ENCODE data around the gene ANO9. TPM values are rescaled to one million over a fixed set of nuclear protein-coding genes. Genes with fewer than 3 reads are reported as not detected.

Gene ANO9
- total and polyA plus RNA-seq, 2 donors (not counting 1 experiment from before 2014, with no cell fraction given): not detected

GRCh38 chr11:473415-473814, 31.6 kb upstream of the ANO9 start:
- no peak overlapping the region for H2AFZ ChIP-seq (ENCODE audit: low read length)
- H3K9ac ChIP-seq (ENCODE audit: insufficient read depth, low read length): no peak overlapping the region
- H3K27me3 ChIP-seq (ENCODE audit: control insufficient read depth, insufficient read depth, low read length): no peaks in the 10 kb centered on the region
- DNase-seq (ENCODE audit: low read depth in 2 of 2): no peak
- H3K4me1 ChIP-seq (ENCODE audit: control insufficient read depth, extremely low read depth, insufficient read depth, low read length): peaks cover 11% of the 10 kb centered on the region
- H3K79me2 ChIP-seq (ENCODE audit: control insufficient read depth, insufficient read depth, low read length): peaks cover 19% of the 10 kb centered on the region
- H3K4me3 ChIP-seq (replicated peaks in 1 of 4; ENCODE audit: control extremely low read depth in 1 of 4, insufficient read depth in 1 of 4, low read depth in 3 of 4, low read length in 4 of 4): no peak overlapping the region
- H3K36me3 ChIP-seq (ENCODE audit: control insufficient read depth, insufficient read depth, low read length): no peaks in the 10 kb centered on the region
- H3K27ac ChIP-seq (ENCODE audit: insufficient read depth, low read length): no peak overlapping the region
- no peaks in the 10 kb centered on the region for H4K20me1 ChIP-seq (ENCODE audit: control insufficient read depth, extremely low read depth, insufficient read depth, low read length)
- no peak for TF ChIP-seq CTCF (conservative IDR thresholded peaks at IDR 0.05 in 1 of 2, IDR thresholded peaks at IDR 0.05 in 1 of 2; ENCODE audit: low read depth in 1 of 2, low read length in 2 of 2)
- no peak for TF ChIP-seq EZH2 (IDR thresholded peaks at IDR 0.05; ENCODE audit: low read length, missing control alignments)
- H3K4me2 ChIP-seq (ENCODE audit: extremely low read depth, insufficient read depth, low read length): no peak overlapping the region
- H3K9me3 ChIP-seq (ENCODE audit: control insufficient read depth, insufficient read depth, low read depth, low read length): no peaks in the 10 kb centered on the region

GRCh38 chr11:472816-473215, 31.0 kb upstream of the ANO9 start:
- Histone ChIP-seq H3K4me1 (ENCODE audit: control insufficient read depth, extremely low read depth, insufficient read depth, low read length) (peaks cover 11% of the 10 kb centered on the region), H2AFZ (ENCODE audit: low read length) (no peak overlapping the region), H4K20me1 (ENCODE audit: control insufficient read depth, extremely low read depth, insufficient read depth, low read length) (no peaks in the 10 kb centered on the region), H3K79me2 (ENCODE audit: control insufficient read depth, insufficient read depth, low read length) (peaks cover 19% of the 10 kb centered on the region), H3K4me2 (ENCODE audit: extremely low read depth, insufficient read depth, low read length) (no peak overlapping the region), H3K9ac (ENCODE audit: insufficient read depth, low read length) (no peak overlapping the region), H3K27ac (ENCODE audit: insufficient read depth, low read length) (no peak overlapping the region), H3K27me3 (ENCODE audit: control insufficient read depth, insufficient read depth, low read length) (no peaks in the 10 kb centered on the region), H3K9me3 (ENCODE audit: control insufficient read depth, insufficient read depth, low read depth, low read length) (no peaks in the 10 kb centered on the region), H3K4me3 (replicated peaks in 1 of 4; ENCODE audit: control extremely low read depth in 1 of 4, insufficient read depth in 1 of 4, low read depth in 3 of 4, low read length in 4 of 4) (no peak overlapping the region), H3K36me3 (ENCODE audit: control insufficient read depth, insufficient read depth, low read length) (no peaks in the 10 kb centered on the region)
- no peak for DNase-seq (ENCODE audit: low read depth in 2 of 2)
- no peak for TF ChIP-seq CTCF (conservative IDR thresholded peaks at IDR 0.05 in 1 of 2, IDR thresholded peaks at IDR 0.05 in 1 of 2; ENCODE audit: low read depth in 1 of 2, low read length in 2 of 2)
- TF ChIP-seq EZH2 (IDR thresholded peaks at IDR 0.05; ENCODE audit: low read length, missing control alignments): no peak

- peaks cover 19% of the 10 kb centered on the region for H3K79me2 ChIP-seq (ENCODE audit: control insufficient read depth, insufficient read depth, low read length)
- no peaks in the 10 kb centered on the region for H3K36me3 ChIP-seq (ENCODE audit: control insufficient read depth, insufficient read depth, low read length)
Observed at GRCh38 chr11:472272-472671, 30.5 kb upstream of the ANO9 start.

More at GRCh38 chr11:472272-472671, 30.5 kb upstream of the ANO9 start:
- DNase-seq (ENCODE audit: low read depth in 2 of 2): no peak
- TF ChIP-seq CTCF (conservative IDR thresholded peaks at IDR 0.05 in 1 of 2, IDR thresholded peaks at IDR 0.05 in 1 of 2; ENCODE audit: low read depth in 1 of 2, low read length in 2 of 2): no peak
- Histone ChIP-seq H3K4me2 (ENCODE audit: extremely low read depth, insufficient read depth, low read length) (no peak overlapping the region), H3K27ac (ENCODE audit: insufficient read depth, low read length) (no peak overlapping the region), H2AFZ (ENCODE audit: low read length) (no peak overlapping the region), H3K9me3 (ENCODE audit: control insufficient read depth, insufficient read depth, low read depth, low read length) (no peaks in the 10 kb centered on the region), H4K20me1 (ENCODE audit: control insufficient read depth, extremely low read depth, insufficient read depth, low read length) (no peaks in the 10 kb centered on the region), H3K4me1 (ENCODE audit: control insufficient read depth, extremely low read depth, insufficient read depth, low read length) (peaks cover 11% of the 10 kb centered on the region), H3K9ac (ENCODE audit: insufficient read depth, low read length) (no peak overlapping the region), H3K4me3 (replicated peaks in 1 of 4; ENCODE audit: control extremely low read depth in 1 of 4, insufficient read depth in 1 of 4, low read depth in 3 of 4, low read length in 4 of 4) (no peak overlapping the region), H3K27me3 (ENCODE audit: control insufficient read depth, insufficient read depth, low read length) (no peaks in the 10 kb centered on the region)

Data from fibroblast of lung (primary cell).